HG02852 (cell line): Measurements from ENCODE around the gene CALM1.

Experiments
- ATAC-seq: cut with Tn5 transposase; IDR thresholded peaks from one replicate; pipeline ENCODE4 v1.9.1; 2021; ENCODE audit warnings: mild to moderate bottlenecking, moderate library complexity; ENCODE audit not compliant: unreplicated experiment

CALM1 gene

GRCh38 chr14:90440021-90440451, 43.2 kb downstream of the CALM1 start:
- ATAC-seq, result no peak

GRCh38 chr14:90440592-90440991, 43.8 kb downstream of the CALM1 start:
- ATAC-seq, result no peak

- ATAC-seq, result no peak
Measured at GRCh38 chr14:90442388-90442787, 45.6 kb downstream of the CALM1 start.

- ATAC-seq, result no peak
Measured at GRCh38 chr14:90443161-90444076, 46.6 kb downstream of the CALM1 start.

GRCh38 chr14:90444077-90444696, 47.4 kb downstream of the CALM1 start:
- no peak for ATAC-seq

GRCh38 chr14:90445011-90445410, 48.2 kb downstream of the CALM1 start:
- ATAC-seq, result no peak

GRCh38 chr14:90446405-90446804, 49.6 kb downstream of the CALM1 start:
- no peak for ATAC-seq

GRCh38 chr14:90447720-90448497, 51.1 kb downstream of the CALM1 start:
- ATAC-seq, result no peak

- no peak for ATAC-seq
Measured at GRCh38 chr14:90449411-90449810, 52.6 kb downstream of the CALM1 start.

- no peak for ATAC-seq
Measured at GRCh38 chr14:90450151-90450550, 53.3 kb downstream of the CALM1 start.

- no peak for ATAC-seq
Measured at GRCh38 chr14:90450667-90451066, 53.8 kb downstream of the CALM1 start.

GRCh38 chr14:90451443-90451842, 54.6 kb downstream of the CALM1 start:
- no peak for ATAC-seq

- ATAC-seq, result no peak
Measured at GRCh38 chr14:90451961-90452360, 55.1 kb downstream of the CALM1 start.

- no peak for ATAC-seq
Measured at GRCh38 chr14:90452366-90452765, 55.5 kb downstream of the CALM1 start.

- no peak for ATAC-seq
Measured at GRCh38 chr14:90453401-90453951, 56.6 kb downstream of the CALM1 start.

GRCh38 chr14:90454041-90455000, 57.5 kb downstream of the CALM1 start:
- no peak for ATAC-seq

GRCh38 chr14:90455100-90455571, 58.3 kb downstream of the CALM1 start:
- no peak for ATAC-seq

- ATAC-seq, result no peak
Measured at GRCh38 chr14:90456551-90456950, 59.7 kb downstream of the CALM1 start.

- ATAC-seq, result no peak
Measured at GRCh38 chr14:90457186-90457585, 60.4 kb downstream of the CALM1 start.
